Midbrain (tissue), 1 donor: ENCODE data around the gene OPCML.

ENCODE experiments used
- DNase-seq: peaks from one replicate; lab custom pipeline; 2025; lab: John Stamatoyannopoulos, UW

OPCML gene

GRCh38 chr11:132846075-132846474, 686.2 kb downstream of the OPCML start:
- no peak for DNase-seq

- no peak for DNase-seq
Measured at GRCh38 chr11:132844956-132845696, 687.2 kb downstream of the OPCML start.

- DNase-seq, result no peak
Measured at GRCh38 chr11:132840660-132841059, 691.6 kb downstream of the OPCML start.

- no peak for DNase-seq
Measured at GRCh38 chr11:132840191-132840590, 692.1 kb downstream of the OPCML start.

- DNase-seq, result no peak
Measured at GRCh38 chr11:132839236-132839945, 692.9 kb downstream of the OPCML start.

GRCh38 chr11:132838627-132839026, 693.7 kb downstream of the OPCML start:
- DNase-seq, result no peak

- no peak for DNase-seq
Measured at GRCh38 chr11:132831272-132831671, 701.0 kb downstream of the OPCML start.

- no peak for DNase-seq
Measured at GRCh38 chr11:132824642-132825041, 707.7 kb downstream of the OPCML start.

- DNase-seq, result no peak
Measured at GRCh38 chr11:132822276-132822675, 710.0 kb downstream of the OPCML start.

GRCh38 chr11:132821499-132821898, 710.8 kb downstream of the OPCML start:
- DNase-seq, result no peak

- DNase-seq, result no peak
Measured at GRCh38 chr11:132821014-132821413, 711.3 kb downstream of the OPCML start.

- no peak for DNase-seq
Measured at GRCh38 chr11:132818951-132819350, 713.4 kb downstream of the OPCML start.

GRCh38 chr11:132817387-132817786, 714.9 kb downstream of the OPCML start:
- no peak for DNase-seq

GRCh38 chr11:132814410-132814809, 717.9 kb downstream of the OPCML start:
- DNase-seq, result no peak

GRCh38 chr11:132811649-132812048, 720.7 kb downstream of the OPCML start:
- DNase-seq, result no peak

GRCh38 chr11:132809070-132809469, 723.2 kb downstream of the OPCML start:
- DNase-seq, result no peak

GRCh38 chr11:132804258-132804657, 728.0 kb downstream of the OPCML start:
- no peak for DNase-seq

- DNase-seq, result no peak
Measured at GRCh38 chr11:132803436-132803835, 728.9 kb downstream of the OPCML start.

- no peak for DNase-seq
Measured at GRCh38 chr11:132802947-132803346, 729.4 kb downstream of the OPCML start.

GRCh38 chr11:132793831-132794230, 738.5 kb downstream of the OPCML start:
- no peak for DNase-seq

- no peak for DNase-seq
Measured at GRCh38 chr11:132792341-132793140, 739.8 kb downstream of the OPCML start.

- no peak for DNase-seq
Measured at GRCh38 chr11:132790971-132791370, 741.3 kb downstream of the OPCML start.

GRCh38 chr11:132790466-132790865, 741.8 kb downstream of the OPCML start:
- DNase-seq, result no peak
